Measurements from ENCODE around the gene RASL10A. TPM values are rescaled to one million over a fixed set of nuclear protein-coding genes. Genes with fewer than 3 reads are reported as not detected.

Gene RASL10A
- total and polyA plus RNA-seq, 2 experiments from 2014 or later = 0.33 to 6.3 TPM

DNA sequence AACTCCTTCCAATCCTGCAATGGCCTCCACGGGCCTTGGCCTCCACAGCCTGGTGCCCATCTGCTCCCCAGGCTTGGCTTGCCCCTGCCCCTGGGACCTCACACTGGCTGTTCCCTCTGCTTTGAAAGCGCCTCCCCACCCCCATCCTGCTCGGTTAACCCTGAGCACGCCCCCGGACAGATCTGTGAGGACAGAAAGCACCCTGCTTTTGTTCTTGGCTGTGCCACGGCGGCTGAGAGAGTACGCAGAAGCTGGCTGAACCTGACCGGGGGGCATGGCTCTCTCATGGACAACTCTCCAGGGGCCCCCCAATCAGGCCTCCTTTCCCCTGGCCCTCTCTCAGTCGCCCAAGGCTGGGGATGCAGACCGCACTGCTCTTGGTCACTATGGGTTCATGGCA, 20.2 kb upstream of the RASL10A start:
- no peak for TF ChIP-seq EZH2phosphoT487 (IDR thresholded peaks at IDR 0.05; ENCODE audit: low read depth, severe bottlenecking, unreplicated experiment)
- TF ChIP-seq, protein P1, sequence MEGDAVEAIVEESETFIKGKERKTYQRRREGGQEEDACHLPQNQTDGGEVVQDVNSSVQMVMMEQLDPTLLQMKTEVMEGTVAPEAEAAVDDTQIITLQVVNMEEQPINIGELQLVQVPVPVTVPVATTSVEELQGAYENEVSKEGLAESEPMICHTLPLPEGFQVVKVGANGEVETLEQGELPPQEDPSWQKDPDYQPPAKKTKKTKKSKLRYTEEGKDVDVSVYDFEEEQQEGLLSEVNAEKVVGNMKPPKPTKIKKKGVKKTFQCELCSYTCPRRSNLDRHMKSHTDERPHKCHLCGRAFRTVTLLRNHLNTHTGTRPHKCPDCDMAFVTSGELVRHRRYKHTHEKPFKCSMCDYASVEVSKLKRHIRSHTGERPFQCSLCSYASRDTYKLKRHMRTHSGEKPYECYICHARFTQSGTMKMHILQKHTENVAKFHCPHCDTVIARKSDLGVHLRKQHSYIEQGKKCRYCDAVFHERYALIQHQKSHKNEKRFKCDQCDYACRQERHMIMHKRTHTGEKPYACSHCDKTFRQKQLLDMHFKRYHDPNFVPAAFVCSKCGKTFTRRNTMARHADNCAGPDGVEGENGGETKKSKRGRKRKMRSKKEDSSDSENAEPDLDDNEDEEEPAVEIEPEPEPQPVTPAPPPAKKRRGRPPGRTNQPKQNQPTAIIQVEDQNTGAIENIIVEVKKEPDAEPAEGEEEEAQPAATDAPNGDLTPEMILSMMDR (IDR thresholded peaks at IDR 0.05; ENCODE audit: poor library complexity) = no peak
- no peak for TF ChIP-seq EZH2 (IDR thresholded peaks at IDR 0.05; ENCODE audit: borderline replicate concordance)
- Histone ChIP-seq H3K9me2 (replicated peaks; ENCODE audit: insufficient read depth) (no peaks in the 10 kb centered on the region), H2AFZ (no peak overlapping the region), H3K27me3 (no peaks in the 10 kb centered on the region), H4K20me1 (ENCODE audit: insufficient read depth, poor library complexity, severe bottlenecking) (no peaks in the 10 kb centered on the region), H3K9me3 (ENCODE audit: low read depth) (no peaks in the 10 kb centered on the region), H3K79me2 (no peaks in the 10 kb centered on the region), H3K27ac (no peak overlapping the region), H3K4me2 (no peak overlapping the region), H3K36me3 (replicated peaks; ENCODE audit: insufficient read depth, low read depth) (no peaks in the 10 kb centered on the region), H3K4me3 (no peak overlapping the region), H3K4me1 (ENCODE audit: insufficient read depth) (no peaks in the 10 kb centered on the region)
- 94% methylated on average over 11 of the region's 11 CpGs for WGBS (ENCODE audit: low lambda C conversion rate, missing lambda C conversion rate)
- no peak for DNase-seq (ENCODE audit: low spot score)

DNA sequence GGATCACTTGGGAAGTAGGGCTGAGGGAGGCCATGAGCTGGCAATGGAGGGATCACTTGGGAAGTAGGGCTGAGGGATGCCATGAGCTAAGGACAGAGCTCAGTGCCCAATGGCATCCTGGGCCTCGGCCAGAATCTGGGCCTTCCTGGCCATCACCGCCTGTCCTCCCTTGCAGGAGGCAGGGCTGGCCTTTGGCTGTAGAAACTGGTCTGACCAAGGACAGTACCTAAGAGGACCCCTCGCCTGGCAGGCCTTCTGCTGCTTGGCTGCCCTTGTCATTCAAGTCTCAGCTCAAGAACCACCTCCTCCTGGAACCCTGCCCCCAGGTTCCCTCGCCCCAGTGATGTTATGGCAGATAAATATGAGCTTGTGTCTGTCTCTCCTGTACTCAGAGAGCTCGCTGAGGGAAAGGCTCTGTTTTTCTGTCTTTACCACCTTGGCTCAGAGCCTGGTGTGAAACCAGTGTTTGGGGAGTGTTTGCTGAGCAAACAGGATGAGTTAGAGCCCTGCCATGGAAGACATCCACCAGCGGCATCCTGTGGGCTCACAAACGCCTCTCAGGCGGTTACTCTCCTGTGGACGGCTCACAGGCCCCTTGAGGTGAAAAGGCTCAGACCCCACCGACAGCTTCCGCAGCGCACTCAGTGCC, 19.3 kb upstream of the RASL10A start:
- TF ChIP-seq, protein P1 (IDR thresholded peaks at IDR 0.05; ENCODE audit: poor library complexity) = no peak
- TF ChIP-seq EZH2phosphoT487 (IDR thresholded peaks at IDR 0.05; ENCODE audit: low read depth, severe bottlenecking, unreplicated experiment) (no peak), EZH2 (IDR thresholded peaks at IDR 0.05; ENCODE audit: borderline replicate concordance) (no peak)
- no peak overlapping the region for H3K4me2 ChIP-seq
- H2AFZ ChIP-seq = no peak overlapping the region
- DNase-seq (ENCODE audit: low spot score) = no peak
- no peaks in the 10 kb centered on the region for H3K4me1 ChIP-seq (ENCODE audit: insufficient read depth)
- H3K27ac ChIP-seq = no peak overlapping the region
- no peaks in the 10 kb centered on the region for H4K20me1 ChIP-seq (ENCODE audit: insufficient read depth, poor library complexity, severe bottlenecking)
- no peaks in the 10 kb centered on the region for H3K79me2 ChIP-seq
- no peak overlapping the region for H3K4me3 ChIP-seq
- H3K9me2 ChIP-seq (replicated peaks; ENCODE audit: insufficient read depth) = no peaks in the 10 kb centered on the region
- no peaks in the 10 kb centered on the region for H3K36me3 ChIP-seq (replicated peaks; ENCODE audit: insufficient read depth, low read depth)
- WGBS (ENCODE audit: low lambda C conversion rate, missing lambda C conversion rate) = 88% methylated on average over 12 of the region's 12 CpGs
- H3K27me3 ChIP-seq = no peaks in the 10 kb centered on the region
- H3K9me3 ChIP-seq (ENCODE audit: low read depth) = no peaks in the 10 kb centered on the region

DNA sequence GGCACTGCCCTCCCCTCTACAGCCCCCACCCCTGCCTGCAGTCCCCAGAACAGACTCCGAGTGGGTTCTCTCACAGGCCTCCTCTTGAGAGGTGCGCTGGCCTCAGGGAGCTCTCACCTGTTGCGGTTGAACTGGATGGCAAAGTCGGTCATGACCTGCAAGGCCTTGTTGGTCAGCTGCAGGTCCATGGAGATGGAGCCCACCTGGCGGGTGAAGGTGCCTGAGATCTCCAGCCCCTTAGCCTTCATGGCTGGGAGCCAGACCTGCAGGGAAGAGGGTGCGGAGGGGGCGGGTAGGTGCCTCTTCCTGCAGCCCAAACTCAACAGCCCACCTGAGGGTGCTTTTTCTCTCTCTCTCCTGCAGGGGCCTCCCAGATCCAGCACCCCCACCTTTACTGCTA, 18.7 kb upstream of the RASL10A start:
- 99% methylated on average over 7 of the region's 7 CpGs for WGBS (ENCODE audit: low lambda C conversion rate, missing lambda C conversion rate)
- H3K9me3 ChIP-seq (ENCODE audit: low read depth) = no peaks in the 10 kb centered on the region
- no peak overlapping the region for H3K4me2 ChIP-seq
- H2AFZ ChIP-seq = no peak overlapping the region
- TF ChIP-seq EZH2 (IDR thresholded peaks at IDR 0.05; ENCODE audit: borderline replicate concordance) = no peak
- no peak for TF ChIP-seq EZH2phosphoT487 (IDR thresholded peaks at IDR 0.05; ENCODE audit: low read depth, severe bottlenecking, unreplicated experiment)
- TF ChIP-seq, protein P1 (IDR thresholded peaks at IDR 0.05; ENCODE audit: poor library complexity) = no peak
- DNase-seq (ENCODE audit: low spot score) = no peak
- no peaks in the 10 kb centered on the region for H4K20me1 ChIP-seq (ENCODE audit: insufficient read depth, poor library complexity, severe bottlenecking)
- no peaks in the 10 kb centered on the region for H3K4me1 ChIP-seq (ENCODE audit: insufficient read depth)
- no peaks in the 10 kb centered on the region for H3K36me3 ChIP-seq (replicated peaks; ENCODE audit: insufficient read depth, low read depth)
- no peak overlapping the region for H3K27ac ChIP-seq
- no peak overlapping the region for H3K4me3 ChIP-seq
- no peaks in the 10 kb centered on the region for H3K27me3 ChIP-seq
- no peaks in the 10 kb centered on the region for H3K9me2 ChIP-seq (replicated peaks; ENCODE audit: insufficient read depth)
- no peaks in the 10 kb centered on the region for H3K79me2 ChIP-seq

All from hepatocyte (in vitro differentiated cells).